ENCODE measurements around the gene LRRC8C. TPM values are rescaled to one million over a fixed set of nuclear protein-coding genes. Genes with fewer than 3 reads are reported as not detected.

The LRRC8C gene
- total and polyA plus RNA-seq, 2 experiments from 2014 or later, result 0.70 to 1.5 TPM

GRCh38 chr1:89640440-89640839 lies 7.5 kb downstream of the LRRC8C start:
- TF ChIP-seq CTCF (IDR thresholded peaks at IDR 0.05; ENCODE audit: poor library complexity) (no peak), EZH2phosphoT487 (IDR thresholded peaks at IDR 0.05; ENCODE audit: low read depth, severe bottlenecking, unreplicated experiment) (no peak), EZH2 (IDR thresholded peaks at IDR 0.05; ENCODE audit: borderline replicate concordance) (no peak)
- Histone ChIP-seq H2AFZ (no peak overlapping the region), H3K9me3 (ENCODE audit: low read depth) (no peaks in the 10 kb centered on the region), H3K4me3 (no peak overlapping the region), H3K9me2 (replicated peaks; ENCODE audit: insufficient read depth) (peaks cover 4% of the 10 kb centered on the region), H4K20me1 (ENCODE audit: insufficient read depth, poor library complexity, severe bottlenecking) (no peaks in the 10 kb centered on the region), H3K4me1 (ENCODE audit: insufficient read depth) (no peaks in the 10 kb centered on the region), H3K27ac (no peak overlapping the region), H3K79me2 (no peaks in the 10 kb centered on the region), H3K36me3 (replicated peaks; ENCODE audit: insufficient read depth, low read depth) (no peaks in the 10 kb centered on the region), H3K27me3 (peaks cover 5% of the 10 kb centered on the region), H3K4me2 (no peak overlapping the region)
- no peak for DNase-seq (ENCODE audit: low spot score)

GRCh38 chr1:89641781-89642180 lies 8.9 kb downstream of the LRRC8C start:
- H3K9me3 ChIP-seq (ENCODE audit: low read depth), result no peaks in the 10 kb centered on the region
- no peak overlapping the region for H3K4me3 ChIP-seq
- peaks cover 4% of the 10 kb centered on the region for H3K9me2 ChIP-seq (replicated peaks; ENCODE audit: insufficient read depth)
- no peak for DNase-seq (ENCODE audit: low spot score)
- no peak overlapping the region for H2AFZ ChIP-seq
- WGBS (ENCODE audit: low lambda C conversion rate, missing lambda C conversion rate), result 72% methylated on average over 4 of the region's 4 CpGs
- TF ChIP-seq EZH2 (IDR thresholded peaks at IDR 0.05; ENCODE audit: borderline replicate concordance) (no peak), EZH2phosphoT487 (IDR thresholded peaks at IDR 0.05; ENCODE audit: low read depth, severe bottlenecking, unreplicated experiment) (no peak), CTCF (IDR thresholded peaks at IDR 0.05; ENCODE audit: poor library complexity) (no peak)
- H3K27ac ChIP-seq, result no peak overlapping the region
- H4K20me1 ChIP-seq (ENCODE audit: insufficient read depth, poor library complexity, severe bottlenecking), result no peaks in the 10 kb centered on the region
- H3K4me2 ChIP-seq, result no peak overlapping the region
- H3K79me2 ChIP-seq, result no peaks in the 10 kb centered on the region
- peaks cover 3% of the 10 kb centered on the region for H3K27me3 ChIP-seq
- no peaks in the 10 kb centered on the region for H3K4me1 ChIP-seq (ENCODE audit: insufficient read depth)
- no peaks in the 10 kb centered on the region for H3K36me3 ChIP-seq (replicated peaks; ENCODE audit: insufficient read depth, low read depth)

- Histone ChIP-seq H3K36me3 (replicated peaks; ENCODE audit: insufficient read depth, low read depth) (no peaks in the 10 kb centered on the region), H3K4me3 (no peak overlapping the region), H3K4me1 (ENCODE audit: insufficient read depth) (no peaks in the 10 kb centered on the region), H3K27ac (no peak overlapping the region), H3K9me3 (ENCODE audit: low read depth) (no peaks in the 10 kb centered on the region), H3K27me3 (no peaks in the 10 kb centered on the region), H3K9me2 (replicated peaks; ENCODE audit: insufficient read depth) (peaks cover 4% of the 10 kb centered on the region), H4K20me1 (ENCODE audit: insufficient read depth, poor library complexity, severe bottlenecking) (no peaks in the 10 kb centered on the region), H3K79me2 (no peaks in the 10 kb centered on the region), H2AFZ (no peak overlapping the region), H3K4me2 (no peak overlapping the region)
- DNase-seq (ENCODE audit: low spot score), result no peak
- 96% methylated on average over 2 of the region's 2 CpGs for WGBS (ENCODE audit: low lambda C conversion rate, missing lambda C conversion rate)
- TF ChIP-seq CTCF (IDR thresholded peaks at IDR 0.05; ENCODE audit: poor library complexity), result no peak
- TF ChIP-seq EZH2phosphoT487 (IDR thresholded peaks at IDR 0.05; ENCODE audit: low read depth, severe bottlenecking, unreplicated experiment), result no peak
- no peak for TF ChIP-seq EZH2 (IDR thresholded peaks at IDR 0.05; ENCODE audit: borderline replicate concordance)
These were observed 10.7 kb downstream of the LRRC8C start for GRCh38 chr1:89643577-89643976.

All from hepatocyte (in vitro differentiated cells).